WTC11 (cell line): ENCODE results near the gene TRMT11.

Experiments
- CTCF ChIP-seq: fragments of 200-600 bp; IDR thresholded peaks from 2 replicates; pipeline ENCODE4 v1.8.0; 2022; ENCODE audit warnings: antibody characterized with exemption
- TEAD4 ChIP-seq: sonication (generic); formaldehyde crosslinking; IDR thresholded peaks from 2 replicates; pipeline ENCODE4 v1.8.0; 2022; ENCODE audit warnings: mild to moderate bottlenecking, missing genetic modification reagents
- TF ChIP-seq, protein P1 (sequence below): fragments of 250-450 bp; sonication (Bioruptor Pico); IDR thresholded peaks from 2 replicates; pipeline ENCODE4 v1.8.0; 2021; ENCODE audit warnings: mild to moderate bottlenecking

DNA sequence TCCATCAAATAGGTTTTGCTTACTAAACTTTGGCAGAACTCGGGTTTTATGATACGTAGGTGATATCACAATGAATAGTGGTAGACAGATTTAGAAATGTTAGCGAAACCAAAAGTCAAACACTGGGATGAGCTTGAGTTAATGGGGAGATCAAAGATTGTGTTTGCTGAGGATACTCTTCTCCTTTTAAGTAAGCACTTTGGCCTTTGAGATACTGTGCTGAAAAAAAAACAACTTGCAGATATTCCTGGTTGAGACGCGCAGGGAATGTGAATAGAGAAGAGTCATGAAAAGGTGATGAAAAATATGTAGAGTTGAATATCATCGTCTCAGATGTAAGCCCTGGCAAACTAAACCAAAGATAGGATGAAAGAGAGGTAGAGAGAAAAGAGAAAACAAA is 48.3 kb downstream of the TRMT11 start:
- TF ChIP-seq, protein P1, sequence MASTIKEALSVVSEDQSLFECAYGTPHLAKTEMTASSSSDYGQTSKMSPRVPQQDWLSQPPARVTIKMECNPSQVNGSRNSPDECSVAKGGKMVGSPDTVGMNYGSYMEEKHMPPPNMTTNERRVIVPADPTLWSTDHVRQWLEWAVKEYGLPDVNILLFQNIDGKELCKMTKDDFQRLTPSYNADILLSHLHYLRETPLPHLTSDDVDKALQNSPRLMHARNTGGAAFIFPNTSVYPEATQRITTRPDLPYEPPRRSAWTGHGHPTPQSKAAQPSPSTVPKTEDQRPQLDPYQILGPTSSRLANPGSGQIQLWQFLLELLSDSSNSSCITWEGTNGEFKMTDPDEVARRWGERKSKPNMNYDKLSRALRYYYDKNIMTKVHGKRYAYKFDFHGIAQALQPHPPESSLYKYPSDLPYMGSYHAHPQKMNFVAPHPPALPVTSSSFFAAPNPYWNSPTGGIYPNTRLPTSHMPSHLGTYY (CRISPR knock-in tag): no peak
- TF ChIP-seq TEAD4 (CRISPR knock-in tag): no peak
- TF ChIP-seq CTCF: no peak
